Type B pancreatic cell (in vitro differentiated cells): ENCODE measurements around the gene AOPEP. TPM values are rescaled to one million over a fixed set of nuclear protein-coding genes. Genes with fewer than 3 reads are reported as not detected.
A peak's percentile ranks its signal among the peaks of the same experiment; 100 is the strongest.

Experiments
- DNase-seq: peaks from one replicate; pipeline ENCODE4 v3.0.0; 2021; ENCODE audit warnings: mixed read lengths; ENCODE audit not compliant: unreplicated experiment; ENCODE audit errors: extremely low spot score
- H3K27ac Mint-ChIP-seq: 2 replicates; pipeline ENCODE4 v1.8.0; 2021; ENCODE audit warnings: mild to moderate bottlenecking, mixed read lengths
- H3K27me3 Mint-ChIP-seq: 2 replicates; pipeline ENCODE4 v1.8.0; 2021; ENCODE audit warnings: mixed read lengths
- H3K36me3 Mint-ChIP-seq: 2 replicates; pipeline ENCODE4 v1.8.0; 2021; ENCODE audit warnings: mixed read lengths
- H3K4me1 Mint-ChIP-seq: one replicate; pipeline ENCODE4 v1.8.0; 2021; ENCODE audit warnings: mixed read lengths; ENCODE audit not compliant: unreplicated experiment
- H3K4me3 Mint-ChIP-seq: 2 replicates; pipeline ENCODE4 v1.8.0; 2021; ENCODE audit warnings: mild to moderate bottlenecking, mixed read lengths
- H3K9me3 Mint-ChIP-seq: 2 replicates; pipeline ENCODE4 v1.8.0; 2021; ENCODE audit warnings: mixed read lengths
- total RNA-seq: library from RNA; stranded (reverse); gene quantifications from 2 replicates; pipeline ENCODE4 v1.2.1, GENCODE V29; 2021; ENCODE audit warnings: low replicate concordance
- TF ChIP-seq, protein P1 (sequence below): fragments of 200-600 bp; sonication (generic); conservative IDR thresholded peaks from 2 replicates; pipeline ENCODE4 v1.5.0; 2021; ENCODE audit warnings: antibody characterized with exemption, mild to moderate bottlenecking

The AOPEP gene
- total RNA-seq, 1 donor from 2014 or later = 89.3 TPM

DNA sequence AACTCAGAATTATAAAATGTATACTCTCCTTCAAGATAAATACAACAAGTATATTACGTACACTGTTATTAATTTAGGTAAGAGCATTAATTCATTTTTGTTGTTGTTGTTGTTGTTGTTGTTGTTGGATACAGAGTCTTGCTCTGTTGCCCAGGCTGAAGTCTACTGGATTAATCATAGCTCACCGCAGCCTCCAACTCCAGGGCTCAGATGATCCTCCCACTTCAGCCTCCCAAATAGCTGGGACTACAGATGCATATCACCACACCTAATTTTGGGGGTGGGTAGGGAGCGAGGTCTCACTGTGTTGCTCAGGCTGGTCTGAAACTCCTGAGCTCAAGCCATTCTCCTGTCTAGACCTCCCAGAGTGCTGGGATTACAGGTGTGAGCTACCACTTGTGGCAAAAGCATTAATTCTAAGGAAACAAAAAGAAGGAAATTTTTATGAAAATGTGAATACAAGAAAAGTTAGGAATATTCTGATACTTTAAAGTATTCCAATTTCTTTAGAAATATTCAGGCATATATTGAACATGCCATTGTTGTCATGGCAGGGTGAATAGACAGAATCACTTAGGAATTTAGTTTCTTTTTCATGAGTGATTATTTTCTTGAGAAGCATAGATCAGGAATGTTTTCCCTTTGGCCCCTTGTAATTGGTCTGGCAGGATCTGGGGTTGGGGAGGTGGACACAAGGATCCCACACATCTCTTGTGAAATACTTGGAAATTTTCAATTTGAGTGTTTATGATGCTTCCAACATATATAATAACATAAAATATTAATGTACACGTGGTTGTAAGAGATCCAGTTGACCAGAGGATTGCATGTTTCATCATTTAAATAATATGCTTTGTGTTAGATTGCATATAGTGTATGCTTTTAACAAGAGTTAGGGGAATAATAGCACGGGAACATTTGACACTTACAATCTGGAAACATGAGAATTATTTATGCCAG lies 327.4 kb downstream of the AOPEP start:
- Mint-ChIP-seq H3K27ac (no peak overlapping the region), H3K36me3 (peaks cover 11% of the 10 kb centered on the region), H3K9me3 (no peaks in the 10 kb centered on the region), H3K4me1 (peaks cover 62% of the 10 kb centered on the region), H3K27me3 (no peaks in the 10 kb centered on the region), H3K4me3 (peak overlapping the region; percentile 8)
- no peak for DNase-seq
- TF ChIP-seq, protein P1, sequence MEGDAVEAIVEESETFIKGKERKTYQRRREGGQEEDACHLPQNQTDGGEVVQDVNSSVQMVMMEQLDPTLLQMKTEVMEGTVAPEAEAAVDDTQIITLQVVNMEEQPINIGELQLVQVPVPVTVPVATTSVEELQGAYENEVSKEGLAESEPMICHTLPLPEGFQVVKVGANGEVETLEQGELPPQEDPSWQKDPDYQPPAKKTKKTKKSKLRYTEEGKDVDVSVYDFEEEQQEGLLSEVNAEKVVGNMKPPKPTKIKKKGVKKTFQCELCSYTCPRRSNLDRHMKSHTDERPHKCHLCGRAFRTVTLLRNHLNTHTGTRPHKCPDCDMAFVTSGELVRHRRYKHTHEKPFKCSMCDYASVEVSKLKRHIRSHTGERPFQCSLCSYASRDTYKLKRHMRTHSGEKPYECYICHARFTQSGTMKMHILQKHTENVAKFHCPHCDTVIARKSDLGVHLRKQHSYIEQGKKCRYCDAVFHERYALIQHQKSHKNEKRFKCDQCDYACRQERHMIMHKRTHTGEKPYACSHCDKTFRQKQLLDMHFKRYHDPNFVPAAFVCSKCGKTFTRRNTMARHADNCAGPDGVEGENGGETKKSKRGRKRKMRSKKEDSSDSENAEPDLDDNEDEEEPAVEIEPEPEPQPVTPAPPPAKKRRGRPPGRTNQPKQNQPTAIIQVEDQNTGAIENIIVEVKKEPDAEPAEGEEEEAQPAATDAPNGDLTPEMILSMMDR = no peak

DNA sequence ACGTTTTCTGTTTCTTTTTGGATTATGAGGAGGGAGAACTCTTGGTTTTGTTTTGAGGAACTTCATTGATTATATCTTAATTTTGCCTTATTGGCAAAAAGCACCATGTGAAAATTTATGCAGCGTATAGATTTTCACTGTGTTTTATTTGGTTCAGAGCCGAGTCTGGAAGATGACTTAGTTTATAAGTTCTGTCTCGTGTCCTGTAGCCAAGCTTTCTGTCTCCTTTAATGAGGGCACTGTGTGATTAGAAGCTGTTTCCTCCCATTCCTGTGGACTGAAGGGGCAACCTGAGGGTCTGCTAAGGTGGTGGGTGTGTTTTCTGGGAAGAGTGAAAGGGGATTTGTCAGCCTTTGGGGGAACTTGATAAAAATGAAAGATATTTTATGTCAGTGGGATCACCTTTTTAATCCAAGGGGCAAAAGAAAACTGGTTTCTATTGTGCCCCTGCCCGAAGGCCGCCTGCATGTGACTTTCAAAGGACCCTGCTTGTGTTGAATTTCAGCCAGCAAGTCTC lies 328.9 kb downstream of the AOPEP start:
- peaks cover 65% of the 10 kb centered on the region for H3K4me1 Mint-ChIP-seq
- no peaks in the 10 kb centered on the region for H3K27me3 Mint-ChIP-seq
- no peak for DNase-seq
- peaks cover 16% of the 10 kb centered on the region for H3K36me3 Mint-ChIP-seq
- TF ChIP-seq, protein P1 = no peak
- peak overlapping the region; percentile 73 for H3K27ac Mint-ChIP-seq
- no peaks in the 10 kb centered on the region for H3K9me3 Mint-ChIP-seq
- peak overlapping the region; percentile 68 for H3K4me3 Mint-ChIP-seq

DNA sequence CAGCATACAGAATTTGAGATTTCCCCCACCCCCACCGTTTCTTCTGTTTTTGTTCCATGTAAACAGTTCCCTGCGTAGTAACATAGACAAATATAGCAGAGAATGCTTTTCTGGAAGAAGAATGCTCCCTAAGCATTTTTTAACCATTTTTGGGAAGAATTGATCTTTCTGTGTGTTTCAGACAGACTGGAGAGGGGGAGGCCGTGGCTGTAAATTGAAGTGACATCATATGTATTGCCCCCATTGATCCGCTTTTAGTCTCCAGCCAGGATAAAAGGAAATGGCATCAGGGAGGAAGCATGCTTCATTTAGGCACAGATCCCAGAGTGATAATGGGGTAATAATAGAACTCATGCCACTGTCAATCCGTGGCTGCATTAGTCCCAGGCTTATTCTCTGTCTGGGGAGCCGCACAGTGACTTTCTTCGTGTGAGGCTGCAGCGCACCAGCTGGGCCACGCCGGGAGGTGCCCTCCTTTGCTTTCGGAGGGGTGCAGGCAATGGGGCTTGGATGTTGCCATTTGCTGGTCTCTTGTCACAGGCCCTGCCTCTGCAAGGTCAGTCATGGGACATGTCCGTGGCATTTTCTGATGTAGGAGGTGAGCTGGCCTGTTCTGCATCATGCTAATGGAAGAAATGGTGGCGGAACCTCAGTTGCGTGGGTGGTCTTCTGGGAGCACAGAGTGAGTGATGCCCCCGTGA lies 329.5 kb downstream of the AOPEP start:
- H3K4me1 Mint-ChIP-seq = peaks cover 63% of the 10 kb centered on the region
- H3K27ac Mint-ChIP-seq = peak overlapping the region; percentile 73
- peaks cover 19% of the 10 kb centered on the region for H3K36me3 Mint-ChIP-seq
- DNase-seq = no peak
- TF ChIP-seq, protein P1 = no peak
- H3K4me3 Mint-ChIP-seq = peak overlapping the region; percentile 68
- no peaks in the 10 kb centered on the region for H3K9me3 Mint-ChIP-seq
- H3K27me3 Mint-ChIP-seq = no peaks in the 10 kb centered on the region

DNA sequence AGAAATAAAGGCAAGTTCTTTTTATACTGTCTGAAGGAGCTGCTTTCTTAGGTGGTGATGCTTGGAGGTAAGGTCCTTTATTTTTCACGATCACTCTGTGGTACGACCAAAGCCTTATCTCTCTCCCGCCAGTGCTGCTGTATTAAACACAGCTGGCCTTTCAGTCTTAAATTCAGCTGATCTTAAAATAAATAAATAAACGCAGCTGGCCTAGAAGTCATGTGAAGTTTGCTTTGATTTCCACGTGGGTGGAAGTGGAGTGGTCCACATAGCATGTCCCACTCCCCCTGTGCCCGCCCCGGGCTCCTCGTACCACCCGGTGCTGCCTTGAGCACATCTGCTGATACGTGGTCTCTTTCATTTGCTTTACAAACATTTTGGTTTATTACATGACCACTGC lies 330.6 kb downstream of the AOPEP start:
- peak overlapping the region; percentile 73 for H3K27ac Mint-ChIP-seq
- peaks cover 67% of the 10 kb centered on the region for H3K4me1 Mint-ChIP-seq
- peak overlapping the region; percentile 68 for H3K4me3 Mint-ChIP-seq

DNA sequence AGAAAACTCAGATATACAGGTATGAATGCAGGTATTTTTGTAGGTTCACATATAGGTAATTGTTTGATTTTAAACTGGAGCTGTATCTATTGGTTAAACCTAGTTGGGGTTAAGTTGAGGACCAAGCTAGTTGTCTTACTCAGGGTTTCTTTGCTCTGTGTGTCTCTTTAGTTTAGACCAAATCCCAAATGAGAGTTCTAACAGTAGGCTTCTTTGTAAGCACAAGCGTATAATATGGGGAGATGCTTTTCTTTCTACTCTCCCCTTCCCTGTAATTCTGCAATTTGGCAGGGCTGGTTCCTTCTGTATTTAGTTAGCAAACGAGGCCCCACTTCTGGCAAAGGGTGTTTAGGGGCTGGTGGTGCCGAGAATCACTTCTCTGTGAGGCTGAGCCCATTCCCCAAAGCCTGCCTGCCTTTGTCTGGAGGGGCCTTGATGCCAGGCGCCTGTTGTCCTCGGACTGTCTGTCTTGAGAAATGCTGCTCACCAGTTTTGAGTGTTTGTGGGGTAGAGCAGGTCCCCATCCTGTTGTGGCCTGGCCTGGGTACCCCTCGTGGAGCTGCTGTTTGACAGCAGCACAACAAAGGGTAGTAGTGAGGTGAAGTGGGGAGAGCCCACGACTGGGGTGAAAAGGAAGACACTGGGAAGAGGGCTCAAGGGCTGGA lies 331.8 kb downstream of the AOPEP start:
- peak overlapping the region; percentile 73 for H3K27ac Mint-ChIP-seq
- H3K27me3 Mint-ChIP-seq = no peaks in the 10 kb centered on the region
- no peak for DNase-seq
- H3K4me1 Mint-ChIP-seq = peaks cover 65% of the 10 kb centered on the region
- peaks cover 22% of the 10 kb centered on the region for H3K36me3 Mint-ChIP-seq
- no peaks in the 10 kb centered on the region for H3K9me3 Mint-ChIP-seq
- TF ChIP-seq, protein P1 = no peak
- H3K4me3 Mint-ChIP-seq = peak overlapping the region; percentile 68

More for the DNA sequence above, 330.6 kb downstream of the AOPEP start:
- H3K36me3 Mint-ChIP-seq = peaks cover 23% of the 10 kb centered on the region
- no peaks in the 10 kb centered on the region for H3K9me3 Mint-ChIP-seq
- H3K27me3 Mint-ChIP-seq = no peaks in the 10 kb centered on the region
- DNase-seq = no peak
- TF ChIP-seq, protein P1 = no peak
